Central memory CD4-positive, alpha-beta T cell (primary cell): ENCODE measurements around the gene ACTC1.

ENCODE experiments used
- DNase-seq: peaks from one replicate; pipeline ENCODE4 v3.0.0; 2022

Gene ACTC1

DNA sequence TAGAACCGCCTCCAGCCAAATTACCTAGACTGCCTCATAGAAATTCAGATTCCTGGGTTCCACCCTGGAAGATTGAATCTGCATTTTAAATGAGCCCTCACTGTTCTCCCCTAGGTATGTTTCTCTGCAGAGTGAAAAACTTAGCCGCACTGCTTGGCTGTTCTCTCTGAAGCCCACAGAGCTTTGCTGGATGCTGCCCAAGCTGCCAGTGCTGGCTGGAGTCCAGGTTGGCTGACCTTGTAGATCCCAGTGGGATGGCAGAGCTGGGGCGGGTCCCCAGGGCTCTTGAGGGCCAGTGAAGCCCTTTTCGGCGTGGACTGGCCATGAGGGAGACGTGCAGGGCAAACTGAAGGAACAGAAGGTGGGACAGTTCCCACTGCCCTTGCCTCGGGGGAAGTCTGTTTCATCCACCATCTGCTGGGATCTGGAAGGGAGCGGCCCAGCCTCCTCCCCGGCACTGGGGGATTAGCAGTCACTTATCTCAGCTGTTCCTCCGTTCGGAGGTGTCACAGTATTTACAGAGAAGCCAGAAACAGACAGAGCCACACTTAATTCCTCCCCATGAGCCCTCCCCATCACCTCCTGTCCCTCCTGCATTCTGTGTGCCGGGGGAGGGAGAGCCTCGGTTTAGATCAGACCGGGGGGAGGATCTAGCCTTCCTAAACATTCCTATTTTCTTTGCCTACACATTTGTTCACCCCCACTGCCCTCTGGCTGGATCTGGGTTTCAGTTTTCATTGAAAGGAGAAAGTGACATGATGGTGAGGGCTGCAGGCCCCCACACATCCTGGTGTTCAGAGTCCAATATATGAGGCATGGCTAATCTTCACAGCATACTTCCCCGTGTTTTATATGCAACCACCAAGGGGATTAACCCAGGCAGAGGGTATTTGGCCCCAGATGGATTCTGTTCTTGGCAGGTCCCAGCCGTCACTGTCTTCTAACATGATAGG is 4.1 kb upstream of the ACTC1 start:
- no peak for DNase-seq

DNA sequence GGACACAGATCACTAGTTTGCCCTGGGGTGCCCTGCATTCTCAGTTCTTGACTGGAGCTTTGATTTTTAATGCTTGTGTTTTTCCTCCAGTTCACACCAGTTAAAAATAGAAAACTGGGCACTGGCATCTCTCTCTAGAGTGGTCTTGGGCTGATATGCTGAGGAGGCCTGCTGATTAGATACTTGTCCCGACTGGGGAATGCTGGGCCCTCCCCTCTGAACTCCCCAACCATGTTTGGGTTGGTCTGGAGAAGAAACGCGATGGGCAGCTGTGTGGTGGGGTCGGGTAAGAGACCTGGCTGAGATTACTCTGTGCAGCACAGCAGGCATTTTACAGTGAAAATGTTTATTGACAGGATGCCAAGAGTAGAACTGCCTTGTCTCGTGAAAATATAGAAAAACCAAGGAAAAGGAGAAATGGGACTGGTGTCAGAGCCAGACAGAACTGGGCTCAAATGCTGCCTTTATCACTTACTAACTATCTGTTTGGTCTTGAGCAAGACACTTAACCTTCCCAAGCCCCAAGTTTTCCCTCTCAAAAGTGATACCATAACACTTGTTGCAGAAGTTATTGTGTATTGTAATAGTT is 1.6 kb upstream of the ACTC1 start:
- DNase-seq, result no peak

DNA sequence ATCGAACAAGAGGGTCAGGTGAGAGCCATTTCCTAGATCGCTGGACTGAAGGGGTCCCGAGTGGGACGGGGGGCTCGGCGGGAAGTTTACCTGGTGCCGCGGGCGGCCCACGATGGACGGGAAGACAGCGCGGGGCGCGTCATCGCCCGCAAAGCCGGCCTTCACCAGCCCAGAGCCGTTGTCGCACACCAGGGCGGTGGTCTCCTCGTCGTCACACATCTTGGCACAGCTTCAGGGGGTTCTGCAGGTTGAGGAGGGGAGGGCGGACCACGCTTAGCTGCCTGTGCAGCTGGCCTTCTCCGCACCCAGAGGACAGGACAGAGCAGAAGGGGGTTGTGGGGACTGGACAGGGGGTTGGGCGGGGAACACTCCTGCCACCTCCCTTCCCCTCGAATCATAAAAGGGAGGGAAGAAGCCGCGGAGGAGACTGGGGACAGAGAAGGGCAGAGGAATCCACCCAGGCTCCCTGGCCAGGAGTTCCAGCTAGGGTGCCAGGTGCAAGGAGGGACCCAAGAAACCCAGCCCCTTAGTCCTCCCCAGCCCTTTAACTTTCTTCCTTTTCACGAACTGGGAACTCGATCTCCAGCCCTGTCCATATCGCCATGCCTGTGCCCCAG is 651 bp downstream of the ACTC1 start:
- no peak for DNase-seq

- no peak for DNase-seq
Observed at GRCh38 chr15:34793901-34794300, 1.4 kb downstream of the ACTC1 start.

DNA sequence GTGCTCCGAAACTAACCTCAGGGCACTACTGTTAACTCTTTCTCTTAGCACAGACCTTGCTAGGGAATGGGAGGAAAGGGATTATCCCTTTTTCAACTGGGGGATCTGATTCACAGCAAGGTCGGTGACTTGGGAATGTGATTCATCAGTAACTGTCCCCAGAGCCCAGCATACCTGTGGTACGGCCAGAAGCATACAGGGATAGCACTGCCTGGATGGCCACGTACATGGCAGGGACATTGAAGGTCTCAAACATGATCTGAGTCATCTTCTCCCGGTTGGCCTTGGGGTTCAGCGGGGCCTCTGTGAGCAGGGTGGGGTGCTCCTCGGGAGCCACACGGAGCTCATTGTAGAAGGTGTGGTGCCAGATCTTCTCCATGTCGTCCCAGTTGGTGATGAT is 2.3 kb downstream of the ACTC1 start:
- no peak for DNase-seq

DNA sequence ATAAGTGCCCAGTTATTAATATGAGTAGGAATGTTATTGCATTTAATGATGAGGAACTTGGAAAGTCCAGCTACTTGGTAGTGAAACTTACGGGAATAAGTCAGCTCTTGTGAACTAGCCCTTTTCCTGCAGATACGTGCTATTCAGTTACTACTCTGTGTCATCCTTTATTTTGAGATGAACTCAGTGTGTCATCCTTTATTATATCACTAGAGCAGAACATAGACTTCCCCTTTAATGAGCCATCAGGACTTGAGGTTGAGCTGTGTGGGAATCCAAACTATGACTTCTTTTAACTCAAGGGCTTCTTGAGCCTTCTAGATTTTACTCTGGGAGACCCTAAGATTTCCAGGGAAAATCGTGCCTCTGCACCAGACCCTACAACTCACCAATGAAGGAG is 3.6 kb downstream of the ACTC1 start:
- no peak for DNase-seq

DNA sequence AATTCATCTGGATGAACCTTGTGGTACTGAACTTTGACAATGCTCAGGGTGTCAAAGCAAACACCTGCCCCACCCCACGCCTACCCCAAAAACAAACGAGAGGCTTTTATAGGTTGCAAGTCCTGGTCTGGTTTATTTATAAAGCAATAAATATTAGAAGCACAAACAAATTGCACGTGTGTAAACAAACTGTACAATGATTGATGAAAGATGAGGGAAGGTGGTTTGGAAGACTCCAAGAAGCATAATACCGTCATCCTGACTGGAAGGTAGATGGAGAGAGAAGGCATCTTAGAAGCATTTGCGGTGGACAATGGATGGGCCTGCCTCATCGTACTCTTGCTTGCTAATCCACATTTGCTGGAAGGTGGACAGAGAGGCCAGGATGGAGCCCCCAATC is 5.2 kb downstream of the ACTC1 start:
- DNase-seq, result no peak

DNA sequence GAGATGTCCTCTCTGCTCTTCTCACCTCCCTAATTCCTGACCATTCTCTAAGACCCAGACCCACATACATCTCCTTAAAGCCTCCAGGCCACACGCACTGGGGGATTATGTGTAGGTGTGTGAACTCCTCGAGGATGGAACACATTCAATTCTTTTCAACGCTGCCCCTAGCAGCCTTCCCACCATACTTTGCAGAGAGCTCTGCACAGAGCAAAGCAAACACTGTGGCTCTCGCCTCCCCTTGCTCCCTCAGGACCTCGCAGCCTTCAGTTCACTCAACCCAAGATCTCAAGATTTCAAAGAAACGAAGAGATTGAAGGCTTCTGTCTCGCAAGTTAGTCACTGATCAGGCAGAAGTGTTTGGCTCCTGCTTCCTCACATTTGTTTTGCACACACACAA is 6.0 kb downstream of the ACTC1 start:
- DNase-seq, result no peak

GRCh38 chr15:34786206-34786605 is 9.1 kb downstream of the ACTC1 start:
- DNase-seq, result no peak

GRCh38 chr15:34783991-34784390 is 11.4 kb downstream of the ACTC1 start:
- DNase-seq, result no peak

GRCh38 chr15:34783431-34783830 is 11.9 kb downstream of the ACTC1 start:
- no peak for DNase-seq

DNA sequence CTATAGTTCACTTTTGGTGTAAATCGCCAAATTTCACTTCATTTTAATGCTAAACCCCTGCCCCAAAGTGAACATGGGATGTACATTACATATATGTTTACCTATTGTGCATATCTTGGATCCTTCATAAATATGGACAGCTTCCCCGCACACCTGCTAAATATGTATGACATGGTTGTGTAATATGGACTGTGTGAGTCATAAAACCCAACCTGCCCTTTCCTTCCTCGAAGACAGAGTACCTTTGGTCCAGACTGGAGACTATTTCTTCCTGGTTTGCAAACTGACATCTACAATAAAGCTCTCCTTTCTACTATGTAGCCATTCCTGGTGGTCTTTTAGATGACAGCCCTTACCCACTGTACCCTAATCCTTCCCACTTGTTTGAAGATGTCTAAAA is 12.4 kb downstream of the ACTC1 start:
- no peak for DNase-seq

DNA sequence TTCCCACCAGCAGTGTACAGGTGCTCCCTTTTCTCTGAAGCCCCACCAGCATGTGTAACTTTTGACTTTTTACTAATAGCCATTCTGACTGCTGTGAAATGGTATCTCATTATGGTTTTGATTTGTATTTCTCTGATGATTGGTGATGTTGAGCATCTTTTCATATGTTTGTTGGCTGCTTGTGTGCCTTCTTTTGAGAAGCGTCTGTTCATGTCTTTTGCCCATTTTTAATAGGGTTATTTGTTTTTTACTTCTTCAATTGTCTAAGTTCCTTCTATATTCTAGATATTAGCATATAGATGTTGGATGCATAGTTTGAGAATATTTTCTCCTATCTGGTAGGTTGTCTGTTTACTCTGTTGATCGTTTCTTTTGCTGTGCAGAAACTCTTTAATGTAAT is 14.6 kb downstream of the ACTC1 start:
- DNase-seq, result no peak

- DNase-seq, result no peak
Observed at GRCh38 chr15:34776606-34777105, 18.7 kb downstream of the ACTC1 start.

GRCh38 chr15:34773917-34774316 is 21.4 kb downstream of the ACTC1 start:
- DNase-seq, result no peak

DNA sequence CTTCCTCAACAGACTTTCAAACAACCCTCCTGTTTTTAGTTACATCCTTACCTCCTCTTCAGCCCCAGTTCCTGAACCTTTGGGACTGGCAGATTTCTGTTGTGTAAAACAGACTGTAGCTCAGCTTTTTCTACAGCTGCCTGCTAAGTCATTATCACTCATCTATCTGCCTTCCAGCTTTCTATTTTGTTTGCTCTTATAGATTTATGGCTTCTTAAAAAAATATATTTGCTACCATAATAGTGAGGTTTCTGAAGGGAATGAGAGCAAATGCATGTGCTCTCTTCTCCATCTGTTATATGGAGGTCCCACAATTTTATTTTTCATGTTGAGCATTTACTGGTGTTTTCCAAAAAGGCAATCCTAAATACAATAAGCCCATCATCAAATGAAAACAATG is 22.3 kb downstream of the ACTC1 start:
- DNase-seq, result no peak

DNA sequence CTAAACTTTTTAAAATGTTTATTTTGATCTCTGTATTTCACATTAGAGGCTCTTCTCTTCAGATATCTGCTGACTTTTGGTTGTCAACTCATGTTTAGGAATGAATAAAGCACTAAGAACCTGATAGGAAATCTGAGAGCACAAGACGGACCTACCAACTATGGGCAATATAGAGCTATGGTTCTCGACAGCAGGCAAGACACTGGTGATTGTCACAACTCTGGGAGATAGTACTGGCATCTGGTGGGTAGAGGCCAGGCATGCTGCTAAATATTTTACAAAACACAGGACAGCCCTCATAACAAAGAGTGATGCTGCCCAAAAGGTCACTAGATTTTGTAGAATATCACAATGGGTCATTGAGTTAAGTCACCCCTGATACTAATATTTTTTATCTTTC is 23.0 kb downstream of the ACTC1 start:
- DNase-seq, result no peak

GRCh38 chr15:34769711-34770110 is 25.6 kb downstream of the ACTC1 start:
- DNase-seq, result no peak

GRCh38 chr15:34768530-34768929 is 26.8 kb downstream of the ACTC1 start:
- DNase-seq, result no peak

GRCh38 chr15:34765741-34766140 is 29.6 kb downstream of the ACTC1 start:
- no peak for DNase-seq

GRCh38 chr15:34760909-34761308 is 34.4 kb downstream of the ACTC1 start:
- DNase-seq, result no peak

- no peak for DNase-seq
Observed at GRCh38 chr15:34759992-34760391, 35.4 kb downstream of the ACTC1 start.

DNA sequence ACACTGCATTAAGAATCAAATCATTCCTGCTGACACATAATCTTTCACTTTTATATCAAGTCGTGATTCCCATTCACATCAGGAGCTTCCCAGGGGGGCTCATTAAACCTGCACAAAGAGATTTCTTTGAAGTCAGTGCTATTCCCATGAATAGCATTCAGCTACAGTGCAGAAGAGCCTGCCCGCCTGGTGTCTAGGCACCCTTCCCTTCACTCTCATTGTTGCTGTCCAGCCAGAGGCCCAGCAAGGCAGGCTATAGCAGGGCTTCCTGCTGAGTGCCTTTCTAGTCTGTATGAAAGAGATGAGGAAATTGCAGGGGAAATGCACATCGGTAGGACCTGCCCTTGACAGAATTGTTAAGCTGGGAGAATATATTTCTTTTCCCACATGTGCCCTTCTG is 36.0 kb downstream of the ACTC1 start:
- DNase-seq, result no peak

GRCh38 chr15:34757262-34757661 is 38.1 kb downstream of the ACTC1 start:
- no peak for DNase-seq
